HuH-7 (cell line): ENCODE measurements around the gene CCNY.
A peak's percentile ranks its signal among the peaks of the same experiment; 100 is the strongest.
"Not testable (repeated sequence)": the region's sequence is repeated elsewhere in the genome, so short reads cannot be mapped to it uniquely, and the experiment has no call there.

Experiments used
- DNase-seq: peaks from one replicate; pipeline ENCODE4 v3.0.0; 2011; ENCODE audit warnings: low spot score

Gene CCNY

GRCh38 chr10:35336084-35336831, at the start of gene CCNY:
CCNY (plus strand) TSS chr10:35336509; CDS start chr10:35337054, 545 bp downstream.
- DNase-seq, result peak; percentile 63

GRCh38 chr10:35289198-35289597, 47.1 kb upstream of the CCNY start:
- DNase-seq, result no peak

- DNase-seq, result no peak
These were observed 41.8 kb upstream of the CCNY start for GRCh38 chr10:35294506-35294905.

GRCh38 chr10:35299016-35299415, 37.3 kb upstream of the CCNY start:
- no peak for DNase-seq

GRCh38 chr10:35300063-35300699, 36.1 kb upstream of the CCNY start:
- DNase-seq, result no peak

- DNase-seq, result no peak
These were observed 31.7 kb upstream of the CCNY start for GRCh38 chr10:35304649-35305048.

- DNase-seq, result no peak
These were observed 29.5 kb upstream of the CCNY start for GRCh38 chr10:35306852-35307251.

GRCh38 chr10:35307297-35307696, 29.0 kb upstream of the CCNY start:
- DNase-seq, result no peak

GRCh38 chr10:35308809-35309208, 27.5 kb upstream of the CCNY start:
- DNase-seq, result no peak

GRCh38 chr10:35314142-35314541, 22.2 kb upstream of the CCNY start:
- DNase-seq, result not testable (repeated sequence)

- not testable (repeated sequence) for DNase-seq
These were observed 21.1 kb upstream of the CCNY start for GRCh38 chr10:35315235-35315634.

- no peak for DNase-seq
These were observed 19.9 kb upstream of the CCNY start for GRCh38 chr10:35316218-35316967.

- no peak for DNase-seq
These were observed 17.8 kb upstream of the CCNY start for GRCh38 chr10:35318551-35318950.

GRCh38 chr10:35320341-35320740, 16.0 kb upstream of the CCNY start:
- no peak for DNase-seq

- no peak for DNase-seq
These were observed 13.7 kb upstream of the CCNY start for GRCh38 chr10:35322636-35323035.

- no peak for DNase-seq
These were observed 12.1 kb upstream of the CCNY start for GRCh38 chr10:35324196-35324595.

GRCh38 chr10:35326466-35327235, 9.7 kb upstream of the CCNY start:
- no peak for DNase-seq

- no peak for DNase-seq
These were observed 8.4 kb upstream of the CCNY start for GRCh38 chr10:35327790-35328403.

- DNase-seq, result no peak
These were observed 7.8 kb upstream of the CCNY start for GRCh38 chr10:35328404-35329037.

GRCh38 chr10:35329520-35329919, 6.8 kb upstream of the CCNY start:
- no peak for DNase-seq
